Endometrial microvascular endothelial cells (primary cell): ENCODE measurements around the gene C5orf34. TPM values are rescaled to one million over a fixed set of nuclear protein-coding genes. Genes with fewer than 3 reads are reported as not detected.
"Not testable (repeated sequence)": the region's sequence is repeated elsewhere in the genome, so short reads cannot be mapped to it uniquely, and the experiment has no call there.

Experiments used
- in situ Hi-C: cut with HindIII; loops from 2 replicates; pipeline ENCODE4 v1.10.0; 2017; ENCODE audit warnings: low sequenced_read_pairs, low pct_unique_long_range_greater_than_20kb; ENCODE audit errors: inconsistent ontology term
- total RNA-seq: library from RNA; depleted of rRNA; stranded (reverse); fragments of >200 nt; gene quantifications from one replicate; pipeline ENCODE4 v1.2.3, GENCODE V29; 2015; ENCODE audit errors: inconsistent ontology term

The C5orf34 gene
- 7.3 TPM for total RNA-seq

GRCh38 chr5:43514816-43515677 is at the start of gene C5orf34:
Gene C5orf34, minus strand, starts transcription at chr5:43515148. Its CDS starts 5,809 bp downstream, at chr5:43509339.
- in situ Hi-C loops = no loop called here

- in situ Hi-C loops = no loop called here
These were observed 49.4 kb upstream of the C5orf34 start for GRCh38 chr5:43564289-43564850.

- in situ Hi-C loops = no loop called here
These were observed 48.4 kb upstream of the C5orf34 start for GRCh38 chr5:43563321-43563720.

- in situ Hi-C loops = no loop called here
These were observed 46.4 kb upstream of the C5orf34 start for GRCh38 chr5:43561356-43561755.

GRCh38 chr5:43560128-43560527 is 45.2 kb upstream of the C5orf34 start:
- in situ Hi-C loops = no loop called here

- in situ Hi-C loops = no loop called here
These were observed 42.1 kb upstream of the C5orf34 start, which contains the start of gene PAIP1 for GRCh38 chr5:43556857-43557542. Gene PAIP1, minus strand, starts transcription at chr5:43557077. Its CDS starts 231 bp downstream, at chr5:43556846.

- in situ Hi-C loops = not testable (repeated sequence)
These were observed 41.6 kb upstream of the C5orf34 start for GRCh38 chr5:43556607-43556856.

- in situ Hi-C loops = no loop called here
These were observed 41.1 kb upstream of the C5orf34 start for GRCh38 chr5:43555895-43556606.

GRCh38 chr5:43554497-43554896 is 39.5 kb upstream of the C5orf34 start:
- in situ Hi-C loops = no loop called here

- in situ Hi-C loops = no loop called here
These were observed 38.4 kb upstream of the C5orf34 start for GRCh38 chr5:43553381-43553780.

GRCh38 chr5:43551731-43552130 is 36.8 kb upstream of the C5orf34 start:
- in situ Hi-C loops = no loop called here

- in situ Hi-C loops = not testable (repeated sequence)
These were observed 34.3 kb upstream of the C5orf34 start for GRCh38 chr5:43549272-43549671.

- in situ Hi-C loops = no loop called here
These were observed 33.4 kb upstream of the C5orf34 start for GRCh38 chr5:43548358-43548757.

GRCh38 chr5:43547532-43547931 is 32.6 kb upstream of the C5orf34 start:
- in situ Hi-C loops = no loop called here

GRCh38 chr5:43543434-43543833 is 28.5 kb upstream of the C5orf34 start:
- in situ Hi-C loops = no loop called here

GRCh38 chr5:43540746-43541145 is 25.8 kb upstream of the C5orf34 start:
- in situ Hi-C loops = no loop called here

GRCh38 chr5:43536972-43537371 is 22.0 kb upstream of the C5orf34 start:
- in situ Hi-C loops = no loop called here

- in situ Hi-C loops = no loop called here
These were observed 18.7 kb upstream of the C5orf34 start for GRCh38 chr5:43533646-43534045.

- in situ Hi-C loops = no loop called here
These were observed 15.7 kb upstream of the C5orf34 start for GRCh38 chr5:43530648-43531047.
